ENCODE data around the gene PCSK6.

DNA sequence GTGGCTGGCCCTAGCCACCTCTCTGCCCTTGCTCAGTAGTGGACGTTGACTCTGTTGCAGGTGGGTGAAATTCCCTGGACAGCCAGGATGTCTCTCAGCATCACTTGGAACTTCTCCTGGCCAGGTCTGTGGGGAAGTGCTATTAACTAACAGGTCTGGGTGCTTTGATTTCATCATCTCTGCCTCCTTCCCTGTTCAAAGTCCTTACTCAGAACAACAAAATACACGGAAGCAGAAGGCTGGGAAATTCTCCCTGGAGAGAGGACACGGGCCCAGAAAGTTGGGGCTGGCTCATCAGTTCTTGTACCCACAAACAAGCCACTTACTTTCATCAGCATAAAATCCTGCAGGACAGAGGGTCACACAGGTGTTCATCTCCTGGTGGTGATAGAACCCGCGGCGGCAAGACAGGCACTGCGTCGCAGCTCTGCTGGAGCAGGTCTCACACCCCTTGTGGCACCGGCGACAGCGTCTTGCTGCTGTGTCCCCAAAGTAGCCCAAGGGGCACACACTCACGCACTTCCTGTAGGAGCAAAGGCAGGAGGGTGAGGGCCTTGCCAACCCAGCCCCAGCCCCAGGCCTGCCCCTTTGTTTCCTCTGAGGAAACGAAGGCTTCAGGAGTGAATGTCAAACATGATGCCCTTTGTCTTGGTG is 164.9 kb downstream of the PCSK6 start:
- TF ChIP-seq, protein P1, sequence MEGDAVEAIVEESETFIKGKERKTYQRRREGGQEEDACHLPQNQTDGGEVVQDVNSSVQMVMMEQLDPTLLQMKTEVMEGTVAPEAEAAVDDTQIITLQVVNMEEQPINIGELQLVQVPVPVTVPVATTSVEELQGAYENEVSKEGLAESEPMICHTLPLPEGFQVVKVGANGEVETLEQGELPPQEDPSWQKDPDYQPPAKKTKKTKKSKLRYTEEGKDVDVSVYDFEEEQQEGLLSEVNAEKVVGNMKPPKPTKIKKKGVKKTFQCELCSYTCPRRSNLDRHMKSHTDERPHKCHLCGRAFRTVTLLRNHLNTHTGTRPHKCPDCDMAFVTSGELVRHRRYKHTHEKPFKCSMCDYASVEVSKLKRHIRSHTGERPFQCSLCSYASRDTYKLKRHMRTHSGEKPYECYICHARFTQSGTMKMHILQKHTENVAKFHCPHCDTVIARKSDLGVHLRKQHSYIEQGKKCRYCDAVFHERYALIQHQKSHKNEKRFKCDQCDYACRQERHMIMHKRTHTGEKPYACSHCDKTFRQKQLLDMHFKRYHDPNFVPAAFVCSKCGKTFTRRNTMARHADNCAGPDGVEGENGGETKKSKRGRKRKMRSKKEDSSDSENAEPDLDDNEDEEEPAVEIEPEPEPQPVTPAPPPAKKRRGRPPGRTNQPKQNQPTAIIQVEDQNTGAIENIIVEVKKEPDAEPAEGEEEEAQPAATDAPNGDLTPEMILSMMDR (IDR thresholded peaks at IDR 0.05): no peak
- no peak for TF ChIP-seq POLR2A (IDR thresholded peaks at IDR 0.05)
